A549 treated with GW870086 at 1 μM for 4 hours (cell line): ENCODE measurements around the gene KRTAP12-3. TPM values are rescaled to one million over a fixed set of nuclear protein-coding genes. Genes with fewer than 3 reads are reported as not detected.

Source experiments
- total RNA-seq: library from RNA; stranded (reverse); fragments of 200-300 nt; extraction: Qiagen RNA extraction; gene quantifications from 5 replicates; pipeline ENCODE4 v1.2.3, GENCODE V29; 2022; ENCODE audit warnings: low read depth

The KRTAP12-3 gene, protein sequence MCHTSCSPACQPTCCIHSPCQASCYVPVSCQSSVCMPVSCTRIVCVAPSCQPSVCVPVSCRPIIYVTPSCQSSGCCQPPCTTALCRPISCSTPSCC
- total RNA-seq: not detected in 5 replicates

DNA sequence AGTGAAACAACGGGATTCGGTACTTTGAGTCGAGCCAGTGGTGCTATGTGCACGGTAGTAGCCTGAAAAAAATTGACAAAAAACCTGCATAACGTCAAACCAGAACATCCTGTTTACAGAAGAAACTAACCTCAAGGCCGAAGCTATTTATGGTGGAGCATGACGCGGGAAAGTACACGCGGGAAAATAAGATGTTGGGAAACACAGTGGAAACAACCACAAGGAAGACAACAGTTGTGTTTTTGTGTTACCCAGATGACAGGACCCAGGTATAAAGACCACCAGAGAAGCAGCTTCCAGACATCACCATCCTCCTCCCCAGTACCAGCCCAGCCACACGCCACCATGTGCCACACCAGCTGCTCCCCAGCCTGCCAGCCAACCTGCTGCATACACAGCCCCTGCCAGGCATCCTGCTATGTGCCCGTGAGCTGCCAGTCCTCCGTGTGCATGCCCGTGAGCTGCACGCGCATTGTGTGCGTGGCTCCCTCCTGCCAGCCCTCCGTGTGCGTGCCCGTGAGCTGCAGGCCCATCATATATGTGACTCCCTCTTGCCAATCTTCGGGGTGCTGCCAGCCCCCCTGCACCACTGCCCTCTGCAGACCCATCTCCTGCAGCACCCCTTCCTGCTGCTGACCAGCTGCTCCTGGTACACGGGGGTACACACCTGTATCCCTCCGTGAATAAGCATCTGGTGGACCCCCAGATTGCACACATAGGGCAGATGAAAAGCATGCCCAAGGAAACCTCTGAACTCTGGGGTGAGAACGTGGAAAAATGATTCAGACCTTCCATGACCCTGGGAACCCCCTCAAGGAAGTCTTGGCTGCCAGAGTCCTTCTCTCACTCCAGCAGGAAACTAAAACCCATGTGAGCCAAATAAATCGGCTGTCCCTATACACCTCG is at the start of gene KRTAP12-3:
Gene KRTAP12-3 (plus strand): TSS at position 298 of the 906 bp plus-strand sequence. CDS start 48 bp downstream, at position 346.

DNA sequence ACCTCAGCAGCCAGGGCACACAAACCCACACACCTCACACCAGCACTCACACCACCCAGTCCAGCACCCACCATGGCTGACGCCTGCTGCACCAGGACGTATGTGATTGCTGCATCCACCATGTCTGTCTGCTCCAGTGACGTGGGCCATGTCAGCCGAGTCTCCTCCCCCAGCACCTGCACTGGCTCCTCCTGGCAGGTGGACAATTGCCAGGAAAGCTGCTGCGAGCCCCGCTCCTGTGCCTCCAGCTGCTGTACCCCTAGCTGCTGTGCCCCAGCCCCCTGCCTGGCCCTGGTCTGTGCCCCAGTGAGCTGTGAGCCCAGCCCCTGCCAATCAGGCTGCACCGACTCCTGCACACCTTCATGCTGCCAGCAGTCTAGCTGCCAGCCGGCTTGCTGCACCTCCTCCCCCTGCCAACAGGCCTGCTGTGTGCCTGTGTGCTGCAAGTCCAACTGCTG is 45.7 kb upstream of the KRTAP12-3 start, which contains the start of gene KRTAP10-8:
Gene KRTAP10-8 (plus strand): TSS at position 51 of the 458 bp plus-strand sequence. CDS start 22 bp downstream, at position 73.

DNA sequence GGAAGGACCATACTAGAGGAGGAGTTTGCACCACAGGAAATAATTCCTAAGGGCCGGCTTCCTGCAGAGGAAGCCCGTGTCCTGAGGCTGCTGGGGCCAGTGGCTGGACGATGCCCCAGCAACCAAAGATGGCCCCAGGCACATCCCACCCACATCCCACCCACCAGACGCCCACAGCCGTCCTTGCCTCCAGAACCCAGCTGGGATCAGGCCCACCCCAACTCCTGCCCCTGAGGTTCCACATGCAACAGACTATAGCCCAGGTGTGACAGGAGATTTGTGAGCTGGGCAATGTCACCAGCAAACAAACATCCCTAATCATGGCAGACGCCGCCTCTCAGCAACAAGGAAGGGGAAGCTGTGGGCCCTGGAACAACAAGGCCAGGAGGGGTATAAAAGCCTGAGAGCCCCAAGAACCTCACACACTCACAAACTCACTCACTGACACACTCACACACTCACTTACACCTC is 31.0 kb upstream of the KRTAP12-3 start, which contains the start of gene KRTAP10-9:
Gene KRTAP10-9 (plus strand): TSS at position 421 of the 471 bp plus-strand sequence. CDS start 79 bp downstream, outside the sequence.

DNA sequence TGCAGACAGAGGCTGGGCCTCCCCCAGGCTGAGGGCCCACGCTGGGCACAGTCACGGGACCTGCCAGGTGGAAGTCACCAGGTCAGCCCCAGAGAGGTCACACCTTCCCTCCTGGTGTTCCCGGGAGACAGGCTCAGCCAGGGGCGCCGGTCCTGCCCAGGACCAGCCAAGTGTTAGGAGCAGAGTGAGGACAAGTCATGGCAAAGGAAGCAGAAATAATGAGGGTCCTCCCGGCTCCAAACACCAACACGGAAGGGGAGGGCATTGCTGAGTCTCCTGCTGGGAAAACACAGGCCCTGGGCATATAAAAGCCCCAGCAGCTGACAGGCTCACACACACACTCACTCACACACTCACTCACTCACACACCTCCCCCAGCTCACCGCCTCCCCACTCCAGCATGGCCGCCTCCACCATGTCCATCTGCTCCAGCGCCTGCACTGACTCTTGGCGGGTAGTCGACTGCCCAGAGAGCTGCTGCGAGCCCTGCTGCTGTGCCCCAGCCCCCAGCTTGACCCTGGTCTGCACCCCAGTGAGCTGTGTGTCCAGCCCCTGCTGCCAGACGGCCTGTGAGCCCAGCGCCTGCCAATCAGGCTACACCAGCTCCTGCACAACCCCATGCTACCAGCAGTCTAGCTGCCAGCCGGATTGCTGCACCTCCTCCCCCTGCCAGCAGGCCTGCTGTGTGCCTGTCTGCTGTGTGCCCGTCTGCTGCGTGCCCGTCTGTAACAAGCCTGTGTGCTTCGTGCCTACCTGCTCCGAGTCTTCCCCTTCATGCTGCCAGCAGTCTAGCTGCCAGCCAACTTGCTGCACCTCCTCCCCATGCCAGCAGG is 20.5 kb upstream of the KRTAP12-3 start, which contains the start of gene KRTAP10-10:
Gene KRTAP10-10 (plus strand): TSS at position 339 of the 833 bp plus-strand sequence. CDS start 62 bp downstream, at position 401.

DNA sequence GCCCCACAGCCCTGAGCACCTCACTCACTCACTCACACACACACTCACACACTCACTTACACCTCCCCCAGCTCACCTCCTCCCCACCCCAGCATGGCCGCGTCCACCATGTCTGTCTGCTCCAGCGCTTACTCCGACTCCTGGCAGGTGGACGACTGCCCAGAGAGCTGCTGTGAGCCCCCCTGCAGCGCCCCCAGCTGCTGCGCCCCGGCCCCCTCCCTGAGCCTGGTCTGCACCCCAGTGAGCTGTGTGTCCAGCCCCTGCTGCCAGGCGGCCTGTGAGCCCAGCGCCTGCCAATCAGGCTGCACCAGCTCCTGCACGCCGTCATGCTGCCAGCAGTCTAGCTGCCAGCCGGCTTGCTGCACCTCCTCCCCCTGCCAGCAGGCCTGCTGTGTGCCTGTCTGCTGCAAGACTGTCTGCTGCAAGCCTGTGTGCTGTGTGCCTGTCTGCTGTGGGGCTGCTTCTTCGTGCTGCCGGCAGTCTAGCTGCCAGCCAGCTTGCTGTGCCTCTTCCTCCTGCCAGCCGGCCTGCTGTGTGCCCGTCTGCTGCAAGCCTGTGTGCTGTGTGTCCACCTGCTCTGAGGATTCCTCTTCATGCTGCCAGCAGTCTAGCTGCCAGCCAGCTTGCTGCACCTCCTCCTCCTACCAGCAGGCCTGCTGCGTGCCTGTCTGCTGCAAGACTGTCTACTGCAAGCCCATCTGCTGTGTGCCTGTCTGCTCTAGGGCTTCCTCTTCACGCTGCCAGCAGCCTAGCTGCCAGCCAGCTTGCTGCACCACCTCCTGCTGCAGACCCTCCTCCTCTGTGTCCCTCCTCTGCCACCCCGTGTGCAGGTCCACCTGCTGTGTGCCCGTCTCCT is 11.1 kb upstream of the KRTAP12-3 start, which contains the start of gene KRTAP10-11:
Gene KRTAP10-11 (plus strand): TSS at position 49 of the 856 bp plus-strand sequence. CDS start 45 bp downstream, at position 94.

DNA sequence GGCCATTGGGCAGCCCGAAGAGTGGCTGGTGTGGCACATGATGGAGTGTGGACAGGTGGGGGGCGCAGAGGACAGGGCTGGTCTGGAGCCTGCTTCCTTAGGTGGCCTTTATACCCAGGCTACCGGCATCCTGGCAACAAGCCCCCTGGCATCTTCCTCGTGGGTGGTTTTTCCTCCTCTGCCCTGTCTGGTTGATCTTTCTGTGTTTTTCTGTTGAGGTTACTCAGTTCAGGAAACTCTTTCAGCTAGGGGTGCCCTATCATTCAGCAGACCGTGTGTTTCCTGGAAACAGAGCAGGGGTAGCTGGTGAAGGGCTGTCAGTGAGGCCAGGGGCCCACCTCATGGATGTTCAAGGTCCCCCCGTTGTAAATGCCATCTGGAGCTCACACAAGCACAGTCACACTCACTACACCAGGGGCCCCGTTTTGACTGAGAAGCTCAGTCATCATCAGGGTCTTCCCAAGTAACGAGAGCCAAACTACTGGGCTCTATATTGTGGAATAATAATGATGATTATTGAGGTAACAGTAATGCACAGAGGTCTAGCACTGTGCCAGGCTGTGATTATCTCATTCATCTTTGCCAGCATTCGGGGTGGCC is 3.1 kb upstream of the KRTAP12-3 start, which contains the start of gene KRTAP12-4:
Gene KRTAP12-4 (minus strand): TSS at position 84 of the 600 bp plus-strand sequence. CDS start 45 bp downstream, at position 39.

DNA sequence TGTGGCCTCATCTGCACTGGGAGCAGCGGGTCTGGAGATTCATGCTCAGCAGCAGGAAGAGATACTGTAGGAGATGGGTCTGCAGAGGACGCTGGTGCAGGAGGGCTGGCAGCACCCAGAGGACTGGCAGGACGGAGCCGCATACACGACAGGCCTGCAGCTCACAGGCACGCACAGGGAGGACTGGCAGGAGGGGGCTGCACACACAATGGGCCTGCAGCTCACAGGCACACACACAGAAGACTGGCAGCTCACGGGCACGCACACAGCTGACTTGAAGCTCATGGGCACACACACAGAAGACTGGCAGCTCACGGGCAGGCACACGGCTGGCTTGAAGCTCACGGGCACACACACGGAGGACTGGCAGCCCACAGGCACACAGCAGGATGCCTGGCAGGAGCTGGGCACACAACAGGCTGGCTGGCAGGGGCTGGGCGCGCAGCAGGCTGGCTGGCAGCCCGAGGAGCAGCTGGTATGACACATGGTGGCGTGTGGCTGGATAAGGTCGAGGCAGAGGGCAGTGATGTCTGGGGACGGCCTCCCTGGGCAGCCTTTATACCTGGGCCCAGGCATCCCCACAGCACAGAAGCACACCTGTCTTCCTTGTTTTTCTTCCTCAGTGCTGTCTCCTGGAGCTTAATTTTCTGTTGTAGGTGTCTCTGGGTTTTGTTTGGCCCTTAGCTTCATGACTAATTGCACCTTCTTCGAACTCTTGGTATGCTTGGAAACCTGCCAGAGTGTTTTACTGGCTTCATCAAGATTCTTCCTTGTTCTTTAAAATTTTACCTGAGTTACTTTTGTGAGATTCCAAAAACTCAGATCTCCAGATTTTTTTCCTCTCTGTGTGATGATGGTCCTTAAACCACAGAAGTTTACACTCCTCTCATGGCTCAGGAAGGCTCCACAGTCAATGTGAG is 8.9 kb downstream of the KRTAP12-3 start, which contains the start of gene KRTAP12-2:
Gene KRTAP12-2 (minus strand): TSS at position 527 of the 920 bp plus-strand sequence. CDS start 41 bp downstream, at position 486.

DNA sequence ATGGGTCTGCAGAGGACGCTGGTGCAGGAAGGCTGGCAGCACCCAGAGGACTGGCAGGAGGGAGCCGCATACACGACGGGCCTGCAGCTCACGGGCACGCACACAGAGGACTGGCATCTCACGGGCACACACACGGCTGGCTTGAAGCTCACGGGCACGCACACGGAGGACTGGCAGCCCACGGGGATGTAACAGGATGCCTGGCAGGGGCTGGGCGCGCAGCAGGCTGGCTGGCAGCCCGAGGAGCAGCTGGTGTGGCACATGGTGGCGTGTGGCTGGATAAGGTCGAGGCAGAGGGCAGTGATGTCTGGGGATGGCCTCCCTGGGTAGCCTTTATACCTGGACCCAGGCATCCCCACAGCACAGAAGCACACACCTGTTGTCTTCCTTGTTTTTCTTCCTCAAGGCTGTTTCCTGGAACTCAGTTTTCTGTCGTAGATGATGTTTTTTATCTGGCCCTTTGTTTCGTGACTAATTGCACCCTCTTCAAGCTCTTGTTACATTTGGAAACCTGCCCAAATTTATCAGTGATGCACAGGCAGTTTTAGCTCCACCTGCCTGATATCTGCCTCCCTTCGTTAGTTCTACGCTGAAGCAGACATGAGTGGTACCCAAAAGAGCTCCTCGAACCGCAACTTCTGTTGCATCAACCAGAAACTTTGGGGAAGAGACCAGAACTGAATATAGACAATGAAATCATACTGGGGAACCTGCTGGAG is 24.3 kb downstream of the KRTAP12-3 start, which contains the start of gene KRTAP12-1:
Gene KRTAP12-1 (minus strand): TSS at position 303 of the 719 bp plus-strand sequence. CDS start 40 bp downstream, at position 263.

DNA sequence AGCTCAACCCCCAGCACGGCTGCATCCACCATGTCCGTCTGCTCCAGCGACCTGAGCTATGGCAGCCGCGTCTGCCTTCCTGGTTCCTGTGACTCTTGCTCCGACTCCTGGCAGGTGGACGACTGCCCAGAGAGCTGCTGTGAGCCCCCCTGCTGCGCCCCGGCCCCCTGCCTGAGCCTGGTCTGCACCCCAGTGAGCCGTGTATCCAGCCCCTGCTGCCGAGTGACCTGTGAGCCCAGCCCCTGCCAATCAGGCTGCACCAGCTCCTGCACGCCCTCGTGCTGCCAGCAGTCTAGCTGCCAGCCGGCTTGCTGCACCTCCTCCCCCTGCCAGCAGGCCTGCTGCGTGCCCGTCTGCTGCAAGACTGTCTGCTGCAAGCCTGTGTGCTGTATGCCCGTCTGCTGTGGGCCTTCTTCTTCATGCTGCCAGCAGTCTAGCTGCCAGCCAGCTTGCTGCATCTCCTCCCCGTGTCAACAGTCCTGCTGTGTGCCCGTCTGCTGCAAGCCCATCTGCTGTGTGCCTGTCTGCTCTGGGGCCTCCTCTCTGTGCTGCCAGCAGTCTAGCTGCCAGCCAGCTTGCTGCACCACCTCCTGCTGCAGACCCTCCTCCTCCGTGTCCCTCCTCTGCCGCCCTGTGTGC is 39.6 kb downstream of the KRTAP12-3 start, which contains the start of gene KRTAP10-12:
Gene KRTAP10-12 (plus strand): TSS at position 1 of the 639 bp plus-strand sequence. CDS start 30 bp downstream, at position 31.

Other genes with a start within 250 kb of the KRTAP12-3 start
- gene LRRC3, start 202.4 kb upstream of the KRTAP12-3 start, total RNA-seq: 1.2 to 2.1 TPM (median 1.9 TPM) in 5 replicates
- gene KRTAP10-1, start 117.7 kb upstream of the KRTAP12-3 start, total RNA-seq: not detected in 5 replicates
- gene KRTAP10-2, start 106.4 kb upstream of the KRTAP12-3 start, total RNA-seq: not detected in 5 replicates
- gene KRTAP10-3, start 99.1 kb upstream of the KRTAP12-3 start, total RNA-seq: not detected in 5 replicates
- not detected in 5 replicates for gene KRTAP10-4, start 84.2 kb upstream of the KRTAP12-3 start, total RNA-seq
- not detected in 5 replicates for gene KRTAP10-5, start 77.3 kb upstream of the KRTAP12-3 start, total RNA-seq
- gene KRTAP10-6, start 65.4 kb upstream of the KRTAP12-3 start, total RNA-seq: not detected in 5 replicates
- gene KRTAP10-7, start 57.3 kb upstream of the KRTAP12-3 start, total RNA-seq: not detected in 5 replicates
- not detected in 5 replicates for gene KRTAP10-8, start 45.9 kb upstream of the KRTAP12-3 start, total RNA-seq
- gene KRTAP10-9, start 30.8 kb upstream of the KRTAP12-3 start, total RNA-seq: not detected in 5 replicates
- gene KRTAP10-10, start 20.6 kb upstream of the KRTAP12-3 start, total RNA-seq: not detected in 5 replicates
- not detected in 5 replicates for gene KRTAP10-11, start 11.5 kb upstream of the KRTAP12-3 start, total RNA-seq
- gene KRTAP12-4, start 3.3 kb upstream of the KRTAP12-3 start, total RNA-seq: not detected in 5 replicates
- not detected in 5 replicates for gene KRTAP12-2, start 9.0 kb downstream of the KRTAP12-3 start, total RNA-seq
- gene KRTAP12-1, start 24.2 kb downstream of the KRTAP12-3 start, total RNA-seq: not detected in 5 replicates
- not detected in 5 replicates for gene KRTAP10-12, start 39.2 kb downstream of the KRTAP12-3 start, total RNA-seq
- gene TSPEAR, start 53.6 kb downstream of the KRTAP12-3 start, total RNA-seq: not detected in 5 replicates
- gene UBE2G2, start 143.9 kb downstream of the KRTAP12-3 start, total RNA-seq: 27.9 to 39.8 TPM (median 35.6 TPM) in 5 replicates
- gene SUMO3, start 160.1 kb downstream of the KRTAP12-3 start, total RNA-seq: 56.4 to 70.2 TPM (median 69.8 TPM) in 5 replicates
- gene PTTG1IP, start 215.8 kb downstream of the KRTAP12-3 start, total RNA-seq: 91.3 to 104 TPM (median 100 TPM) in 5 replicates